Colonic mucosa (tissue), 4 donors: Measurements from ENCODE around the gene S100A12. TPM values are rescaled to one million over a fixed set of nuclear protein-coding genes. Genes with fewer than 3 reads are reported as not detected.

Source experiments
- DNase-seq: peaks from one replicate; pipeline ENCODE4 v3.0.0-alpha.2; 2020
- H3K27ac ChIP-seq: fragments of 200-600 bp; one replicate; pipeline ENCODE4 v1.8.0; 2021
- H3K27me3 ChIP-seq: fragments of 200-600 bp; one replicate; pipeline ENCODE4 v1.8.0; 2021
- H3K36me3 ChIP-seq: fragments of 200-600 bp; one replicate; pipeline ENCODE4 v1.8.0; 2021
- H3K4me1 ChIP-seq: fragments of 200-600 bp; one replicate; pipeline ENCODE4 v1.8.0; 2021; ENCODE audit warnings: mild to moderate bottlenecking
- H3K4me3 ChIP-seq: fragments of 200-600 bp; one replicate; pipeline ENCODE4 v1.8.0; 2021
- H3K9ac ChIP-seq, 2 donors: one replicate each; pipeline ENCODE4 v1.7.0; 2013; ENCODE audit warnings: control low read depth in 2 of 2, low read depth in 2 of 2, low read length in 2 of 2
- H3K9me3 ChIP-seq: fragments of 200-600 bp; one replicate; pipeline ENCODE4 v1.8.0; 2021
- intact Hi-C: fragments of 100-400 bp; cut with DNase I; formaldehyde crosslinking; loops from one replicate; pipeline ENCODE4 v1.14.1; 2022
- total RNA-seq, 2 donors: library from RNA; stranded (reverse); fragmentation: NEBNext Ultra II Directional in 1 of 2; extraction: Animal tissue kit (Norgen Biotek cat#: 25700) in 1 of 2; gene quantifications; one replicate each; pipeline ENCODE4 v1.2.1, GENCODE V29; 2021
- TF ChIP-seq, protein P1 (sequence below): fragments of 200-600 bp; IDR thresholded peaks from one replicate; pipeline ENCODE4 v1.8.0; 2022; ENCODE audit warnings: antibody characterized with exemption, mild to moderate bottlenecking
- donor health status: healthy.
- donor health status: DM: no; HTN: no; CAD: no.
- donor health status: DM: no; HTN: no; CAD: no.

Gene S100A12
- total RNA-seq, 2 donors from 2014 or later = not detected

DNA sequence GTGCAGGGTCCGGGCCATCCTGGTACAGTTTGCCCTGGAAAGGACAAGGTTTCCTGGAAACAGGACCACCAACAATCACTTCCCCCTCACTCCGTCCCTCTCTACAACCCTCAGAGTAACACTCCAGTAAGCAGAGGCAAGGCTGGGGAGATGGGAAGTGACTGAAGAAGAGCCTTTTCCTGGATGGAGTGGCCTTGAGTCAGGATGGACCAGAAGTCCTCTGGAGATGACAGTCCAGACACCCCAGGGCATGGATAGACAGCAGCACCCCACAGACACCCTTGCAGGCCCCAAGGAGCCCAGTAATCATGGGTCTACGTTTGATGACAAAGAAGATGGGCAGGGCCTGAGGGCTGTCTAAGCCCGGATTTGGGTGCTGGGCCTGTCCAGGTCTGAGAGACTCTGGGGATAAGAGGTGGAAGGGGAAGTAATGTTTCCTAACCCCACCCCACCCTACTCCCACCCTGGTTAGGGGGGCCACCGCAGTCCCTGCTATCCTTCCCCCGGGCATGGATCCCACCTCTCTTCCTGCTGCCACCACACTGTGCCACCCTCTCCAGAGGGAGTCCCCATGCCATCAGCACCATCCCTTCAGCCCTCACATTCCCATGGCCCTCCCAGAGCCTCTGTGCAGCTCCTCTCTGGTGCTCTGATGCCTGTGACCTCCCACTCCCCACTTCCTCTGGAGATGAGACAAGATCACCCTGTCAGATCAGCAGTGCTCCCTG is 22.7 kb upstream of the S100A12 start:
- Histone ChIP-seq H3K4me3 (no peak overlapping the region), H3K4me1 (no peaks in the 10 kb centered on the region), H3K27me3 (no peaks in the 10 kb centered on the region), H3K9ac (no peak overlapping the region), H3K27ac (no peak overlapping the region), H3K36me3 (no peaks in the 10 kb centered on the region), H3K9me3 (no peaks in the 10 kb centered on the region)
- intact Hi-C loops = no loop called here
- TF ChIP-seq, protein P1, sequence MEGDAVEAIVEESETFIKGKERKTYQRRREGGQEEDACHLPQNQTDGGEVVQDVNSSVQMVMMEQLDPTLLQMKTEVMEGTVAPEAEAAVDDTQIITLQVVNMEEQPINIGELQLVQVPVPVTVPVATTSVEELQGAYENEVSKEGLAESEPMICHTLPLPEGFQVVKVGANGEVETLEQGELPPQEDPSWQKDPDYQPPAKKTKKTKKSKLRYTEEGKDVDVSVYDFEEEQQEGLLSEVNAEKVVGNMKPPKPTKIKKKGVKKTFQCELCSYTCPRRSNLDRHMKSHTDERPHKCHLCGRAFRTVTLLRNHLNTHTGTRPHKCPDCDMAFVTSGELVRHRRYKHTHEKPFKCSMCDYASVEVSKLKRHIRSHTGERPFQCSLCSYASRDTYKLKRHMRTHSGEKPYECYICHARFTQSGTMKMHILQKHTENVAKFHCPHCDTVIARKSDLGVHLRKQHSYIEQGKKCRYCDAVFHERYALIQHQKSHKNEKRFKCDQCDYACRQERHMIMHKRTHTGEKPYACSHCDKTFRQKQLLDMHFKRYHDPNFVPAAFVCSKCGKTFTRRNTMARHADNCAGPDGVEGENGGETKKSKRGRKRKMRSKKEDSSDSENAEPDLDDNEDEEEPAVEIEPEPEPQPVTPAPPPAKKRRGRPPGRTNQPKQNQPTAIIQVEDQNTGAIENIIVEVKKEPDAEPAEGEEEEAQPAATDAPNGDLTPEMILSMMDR = no peak
- DNase-seq = no peak

DNA sequence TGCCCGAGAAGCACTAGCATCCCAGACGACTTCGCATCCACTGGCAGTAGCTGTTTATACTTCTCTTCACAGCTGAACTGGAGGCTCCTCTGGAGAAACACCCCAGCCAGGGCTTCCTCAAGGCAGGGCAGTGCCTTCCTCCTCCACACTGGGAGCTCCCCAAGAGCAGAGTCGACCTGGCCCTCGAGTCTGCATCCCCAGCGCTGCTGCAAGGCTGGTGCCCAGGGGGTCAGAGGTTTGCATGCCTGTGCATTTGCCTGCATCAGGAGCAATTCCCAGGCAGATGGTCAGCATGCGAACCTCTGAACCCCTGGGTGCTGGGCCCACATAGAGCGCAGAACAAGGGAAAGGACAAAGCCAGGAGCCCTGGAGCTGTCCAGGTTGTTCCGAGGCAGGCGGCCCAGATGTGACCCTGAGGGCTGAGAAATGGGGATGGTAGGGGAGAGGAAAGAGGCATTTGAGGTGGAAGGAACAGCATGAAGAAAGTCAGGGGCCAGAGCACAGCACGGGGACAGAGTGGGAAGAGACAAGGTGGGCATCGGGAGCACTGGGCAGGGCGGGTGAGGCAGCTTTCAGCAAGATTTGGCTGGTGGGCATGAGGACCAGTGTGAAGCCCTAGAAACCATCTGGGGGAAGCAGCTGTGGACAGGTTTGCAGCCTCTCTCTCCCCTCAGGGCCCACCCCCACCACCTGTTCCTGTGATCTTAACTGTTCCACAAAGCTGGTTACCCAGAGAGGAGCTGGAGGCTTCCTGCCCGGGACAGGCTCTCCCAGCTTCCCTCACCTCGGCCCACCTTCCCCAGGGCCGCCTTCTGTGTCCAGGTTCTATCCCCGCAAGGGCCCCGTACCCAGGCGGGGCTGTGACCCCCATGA is 21.9 kb upstream of the S100A12 start:
- intact Hi-C loops = no loop called here
- H3K9me3 ChIP-seq = no peaks in the 10 kb centered on the region
- H3K9ac ChIP-seq = no peak overlapping the region
- H3K4me1 ChIP-seq = no peaks in the 10 kb centered on the region
- no peak for DNase-seq
- H3K27ac ChIP-seq = no peak overlapping the region
- H3K27me3 ChIP-seq = no peaks in the 10 kb centered on the region
- no peaks in the 10 kb centered on the region for H3K36me3 ChIP-seq
- no peak overlapping the region for H3K4me3 ChIP-seq
- TF ChIP-seq, protein P1 = no peak

DNA sequence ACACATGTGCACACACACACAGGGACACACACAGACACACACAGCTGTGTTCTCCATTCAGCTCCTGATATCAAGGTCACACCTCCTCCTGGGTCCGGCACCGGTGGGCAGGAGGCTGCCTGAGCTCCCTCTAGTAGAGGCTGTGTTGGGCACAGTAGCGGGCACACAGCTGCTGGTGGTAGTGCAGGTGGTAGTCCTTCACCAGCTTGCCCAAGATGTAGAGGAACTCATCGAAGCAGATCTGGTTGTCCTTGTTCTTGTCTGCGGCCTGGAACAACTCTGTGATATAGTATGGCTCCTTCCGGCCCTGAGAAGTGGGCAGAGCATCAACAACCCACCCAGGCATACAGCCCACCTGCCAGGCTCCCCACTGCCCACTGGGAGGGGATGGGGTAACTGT is 21.0 kb upstream of the S100A12 start:
- Histone ChIP-seq H3K9ac (no peak overlapping the region), H3K9me3 (no peaks in the 10 kb centered on the region), H3K4me1 (no peaks in the 10 kb centered on the region), H3K4me3 (no peak overlapping the region), H3K27me3 (no peaks in the 10 kb centered on the region), H3K36me3 (no peaks in the 10 kb centered on the region), H3K27ac (no peak overlapping the region)
- DNase-seq = no peak
- intact Hi-C loops = no loop called here
- TF ChIP-seq, protein P1 = no peak

DNA sequence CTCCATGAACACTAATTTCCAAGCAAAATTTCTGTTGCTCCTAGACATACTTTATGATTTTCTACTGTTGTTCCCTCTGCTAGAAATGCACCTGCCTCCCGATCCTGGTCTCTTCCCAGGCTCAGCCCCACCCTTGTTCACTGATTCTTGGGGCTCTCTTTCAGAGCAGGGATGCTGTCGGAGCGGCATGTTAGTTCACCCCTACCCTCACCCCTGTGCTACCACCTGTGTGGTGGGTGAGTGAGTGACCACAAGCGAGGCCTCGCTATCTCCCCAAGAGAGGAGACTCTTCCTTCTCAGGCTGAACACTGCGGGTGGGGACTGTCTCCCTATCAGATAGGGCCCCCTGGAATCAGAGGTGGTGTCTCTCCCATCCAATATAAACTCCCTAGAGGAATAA is 20.4 kb upstream of the S100A12 start:
- TF ChIP-seq, protein P1 = no peak
- Histone ChIP-seq H3K27ac (no peak overlapping the region), H3K27me3 (no peaks in the 10 kb centered on the region), H3K9me3 (no peaks in the 10 kb centered on the region), H3K4me3 (no peak overlapping the region), H3K36me3 (no peaks in the 10 kb centered on the region), H3K9ac (no peak overlapping the region), H3K4me1 (no peaks in the 10 kb centered on the region)
- intact Hi-C loops = no loop called here
- DNase-seq = peak; percentile 12

DNA sequence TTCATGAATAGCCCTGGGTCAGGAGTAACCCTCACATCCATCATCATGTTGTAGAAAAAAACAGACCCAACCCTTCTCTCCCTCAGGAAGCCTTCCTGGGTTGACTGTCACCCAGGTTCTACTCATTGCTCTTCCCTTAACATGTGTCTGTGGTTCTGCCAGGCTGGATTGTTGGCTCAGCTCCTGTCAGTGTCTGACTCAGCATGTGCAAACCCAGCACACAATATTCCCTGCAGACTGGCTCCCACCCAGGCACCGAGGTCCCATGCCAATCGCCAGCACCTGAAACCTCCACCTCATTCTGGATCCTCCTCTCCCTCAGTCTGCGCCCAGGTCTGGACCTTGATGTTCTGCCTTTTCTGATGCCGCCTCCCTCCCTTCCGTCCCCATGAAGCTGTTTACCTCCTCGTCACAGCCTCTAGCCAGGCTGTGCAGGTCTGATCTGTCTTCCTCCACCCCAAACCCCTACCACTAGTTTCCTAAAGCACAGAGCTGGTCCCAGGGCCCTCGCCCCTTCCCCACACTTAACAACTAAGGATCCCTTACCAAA is 19.8 kb upstream of the S100A12 start:
- peak; percentile 13 for DNase-seq
- TF ChIP-seq, protein P1 = no peak
- no peak overlapping the region for H3K9ac ChIP-seq
- no peaks in the 10 kb centered on the region for H3K4me1 ChIP-seq
- H3K27ac ChIP-seq = no peak overlapping the region
- intact Hi-C loops = no loop called here
- H3K9me3 ChIP-seq = no peaks in the 10 kb centered on the region
- no peak overlapping the region for H3K4me3 ChIP-seq
- H3K36me3 ChIP-seq = no peaks in the 10 kb centered on the region
- no peaks in the 10 kb centered on the region for H3K27me3 ChIP-seq
